ENCODE results near the gene PCBP3. TPM values are rescaled to one million over a fixed set of nuclear protein-coding genes. Genes with fewer than 3 reads are reported as not detected.

The PCBP3 gene
- total RNA-seq, 1 experiment from 2014 or later = not detected

DNA sequence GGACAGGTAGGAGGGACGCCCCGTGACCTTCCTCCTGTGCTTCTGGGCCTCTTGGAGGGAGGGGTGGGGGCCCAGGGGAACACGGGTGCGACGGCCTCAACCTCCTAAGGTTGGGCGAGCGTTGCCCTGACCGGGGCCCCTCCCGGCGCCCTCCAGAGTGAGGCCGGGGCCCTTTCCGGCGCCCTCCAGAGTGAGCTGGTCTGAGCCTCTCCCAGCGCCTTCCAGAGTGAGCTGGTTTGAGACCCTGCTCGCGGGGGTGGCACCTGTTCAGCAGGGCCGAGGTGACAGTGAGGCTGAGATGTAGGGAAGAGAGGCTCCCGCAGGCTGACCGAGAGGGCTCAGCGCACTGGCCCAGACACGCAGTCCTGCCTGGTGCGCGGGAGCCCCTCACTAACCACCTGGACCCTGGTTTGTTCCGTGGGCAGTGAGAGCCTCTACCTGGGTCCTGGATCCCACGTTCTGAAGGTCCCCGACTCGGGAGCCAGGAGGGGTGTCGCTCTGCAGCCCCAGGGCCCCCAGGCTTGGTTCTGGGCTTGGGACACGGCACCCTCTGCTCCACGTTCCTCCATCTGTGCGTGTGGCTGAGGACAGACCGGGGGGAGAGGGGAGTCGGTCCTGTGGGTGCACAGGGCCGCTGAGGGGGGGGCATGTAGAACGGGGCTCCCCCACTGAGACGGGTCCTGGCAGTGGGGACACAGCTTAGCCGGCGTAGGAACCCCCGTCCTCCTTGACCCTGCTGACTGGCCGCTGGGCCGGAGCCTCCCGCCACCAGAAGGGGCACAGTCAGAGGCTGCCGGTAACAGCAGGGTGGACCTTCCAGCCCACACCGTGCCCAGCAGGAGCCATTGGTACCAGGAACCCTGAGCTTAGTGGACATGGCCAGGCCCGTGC is 339.5 kb downstream of the PCBP3 start:
- H2AFZ ChIP-seq = no peak overlapping the region
- peaks cover 14% of the 10 kb centered on the region; the same call in 1 of the 2 replicates for H3F3A ChIP-seq (ENCODE audit: insufficient read depth, low read depth)
- peaks cover 18% of the 10 kb centered on the region for H3K79me2 ChIP-seq (ENCODE audit: low read depth)
- no peaks in the 10 kb centered on the region for H3K9me3 ChIP-seq (ENCODE audit: insufficient read depth, low read depth)
- peak overlapping the region; percentile 79 for H3K4me3 ChIP-seq
- intact Hi-C loops (cut with micrococcal nuclease; ENCODE audit: unreplicated experiment) = loop anchor here (5.0 to 10.0 kb wide), 2 partner anchors 62 to 244 kb away; partner anchors contain the start of gene LSS
- H3K36me3 ChIP-seq (ENCODE audit: low read depth) = no peaks in the 10 kb centered on the region
- H3K4me2 ChIP-seq = peak overlapping the region; percentile 82
- CTCF ChIA-PET = no interaction called here
- no TSS peak for BruUV-seq (replicated peaks)
- H3K27me3 ChIP-seq (ENCODE audit: insufficient read depth, low read depth) = no peaks in the 10 kb centered on the region
- POLR2A ChIA-PET (ENCODE audit: unreplicated experiment) = no interaction called here
- no peak overlapping the region for H3K27ac ChIP-seq
- DNase-seq = no peak
- no peaks in the 10 kb centered on the region for H3K4me1 ChIP-seq (replicated peaks; ENCODE audit: insufficient read depth)
- H4K20me1 ChIP-seq (ENCODE audit: insufficient read depth) = no peaks in the 10 kb centered on the region
- TF ChIP-seq, protein P1, sequence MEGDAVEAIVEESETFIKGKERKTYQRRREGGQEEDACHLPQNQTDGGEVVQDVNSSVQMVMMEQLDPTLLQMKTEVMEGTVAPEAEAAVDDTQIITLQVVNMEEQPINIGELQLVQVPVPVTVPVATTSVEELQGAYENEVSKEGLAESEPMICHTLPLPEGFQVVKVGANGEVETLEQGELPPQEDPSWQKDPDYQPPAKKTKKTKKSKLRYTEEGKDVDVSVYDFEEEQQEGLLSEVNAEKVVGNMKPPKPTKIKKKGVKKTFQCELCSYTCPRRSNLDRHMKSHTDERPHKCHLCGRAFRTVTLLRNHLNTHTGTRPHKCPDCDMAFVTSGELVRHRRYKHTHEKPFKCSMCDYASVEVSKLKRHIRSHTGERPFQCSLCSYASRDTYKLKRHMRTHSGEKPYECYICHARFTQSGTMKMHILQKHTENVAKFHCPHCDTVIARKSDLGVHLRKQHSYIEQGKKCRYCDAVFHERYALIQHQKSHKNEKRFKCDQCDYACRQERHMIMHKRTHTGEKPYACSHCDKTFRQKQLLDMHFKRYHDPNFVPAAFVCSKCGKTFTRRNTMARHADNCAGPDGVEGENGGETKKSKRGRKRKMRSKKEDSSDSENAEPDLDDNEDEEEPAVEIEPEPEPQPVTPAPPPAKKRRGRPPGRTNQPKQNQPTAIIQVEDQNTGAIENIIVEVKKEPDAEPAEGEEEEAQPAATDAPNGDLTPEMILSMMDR (conservative IDR thresholded peaks at IDR 0.05) = no peak
- TF ChIP-seq EZH2 (IDR thresholded peaks at IDR 0.05; ENCODE audit: low read depth) = no peak
- no peaks in the 10 kb centered on the region for H3K9me2 ChIP-seq (ENCODE audit: insufficient read depth)

DNA sequence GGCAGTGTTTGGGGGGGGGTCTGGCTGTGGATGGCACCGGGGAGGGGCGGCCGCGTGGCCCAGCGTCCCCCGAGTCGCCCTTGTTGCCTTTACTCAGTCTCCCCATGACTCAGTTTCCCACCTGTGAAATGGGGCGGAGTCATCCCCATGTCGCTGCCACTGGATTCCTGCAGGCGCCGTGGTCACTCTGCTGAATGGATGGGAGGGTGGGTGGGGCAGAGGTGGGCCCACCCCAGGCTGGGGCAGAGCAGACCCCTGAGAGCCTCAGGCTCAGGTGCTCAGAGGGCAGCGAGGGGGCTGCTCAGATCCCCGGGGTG is 340.1 kb downstream of the PCBP3 start:
- no TSS peak for BruUV-seq (replicated peaks)
- H3K79me2 ChIP-seq (ENCODE audit: low read depth) = peaks cover 18% of the 10 kb centered on the region
- H4K20me1 ChIP-seq (ENCODE audit: insufficient read depth) = no peaks in the 10 kb centered on the region
- intact Hi-C loops (cut with micrococcal nuclease; ENCODE audit: unreplicated experiment) = loop anchor here (5.0 to 10.0 kb wide), 2 partner anchors 61 to 244 kb away; partner anchors contain the start of gene LSS
- peak overlapping the region; percentile 79; the same call in 1 of the 2 replicates for H3K4me3 ChIP-seq
- DNase-seq = no peak
- POLR2A ChIA-PET (ENCODE audit: unreplicated experiment) = no interaction called here
- no peaks in the 10 kb centered on the region for H3K4me1 ChIP-seq (replicated peaks; ENCODE audit: insufficient read depth)
- no peaks in the 10 kb centered on the region for H3K9me2 ChIP-seq (ENCODE audit: insufficient read depth)
- peaks cover 12% of the 10 kb centered on the region; the same call in 1 of the 2 replicates for H3F3A ChIP-seq (ENCODE audit: insufficient read depth, low read depth)
- H3K9me3 ChIP-seq (ENCODE audit: insufficient read depth, low read depth) = no peaks in the 10 kb centered on the region
- H3K27ac ChIP-seq = no peak overlapping the region
- TF ChIP-seq EZH2 (IDR thresholded peaks at IDR 0.05; ENCODE audit: low read depth) = no peak
- TF ChIP-seq, protein P1 (conservative IDR thresholded peaks at IDR 0.05) = no peak
- no peaks in the 10 kb centered on the region for H3K36me3 ChIP-seq (ENCODE audit: low read depth)
- peak overlapping the region; percentile 82; the same call in 1 of the 2 replicates for H3K4me2 ChIP-seq
- no peak overlapping the region for H2AFZ ChIP-seq
- CTCF ChIA-PET = no interaction called here
- H3K27me3 ChIP-seq (ENCODE audit: insufficient read depth, low read depth) = no peaks in the 10 kb centered on the region

DNA sequence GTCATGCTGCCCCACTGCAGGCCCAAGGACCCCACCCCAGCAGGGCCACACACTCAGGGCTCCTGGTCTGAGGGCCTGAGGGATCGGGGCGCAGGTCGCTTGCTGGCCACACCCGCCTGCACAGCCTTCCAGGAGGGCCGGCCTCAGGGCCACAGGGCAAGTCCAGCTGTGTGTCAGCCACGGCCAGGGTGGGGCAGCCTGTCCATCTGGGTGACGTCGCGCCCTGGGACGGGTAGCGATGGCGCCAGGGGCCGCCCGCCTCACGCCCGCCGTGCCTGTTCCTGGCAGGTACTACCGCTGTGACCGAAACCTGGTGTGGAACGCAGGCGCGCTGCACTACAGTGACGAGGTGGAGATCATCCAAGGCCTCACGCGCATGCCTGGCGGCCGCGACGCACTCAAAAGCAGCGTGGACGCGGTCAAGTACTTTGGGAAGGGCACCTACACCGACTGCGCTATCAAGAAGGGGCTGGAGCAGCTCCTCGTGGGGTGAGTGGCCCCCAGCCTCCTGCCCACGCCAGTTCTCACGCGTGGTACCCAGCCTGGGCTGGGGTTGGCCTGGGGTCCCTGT is 340.5 kb downstream of the PCBP3 start:
- no peak for DNase-seq
- Histone ChIP-seq H3K36me3 (ENCODE audit: low read depth) (no peaks in the 10 kb centered on the region), H3K4me3 (no peak overlapping the region), H2AFZ (no peak overlapping the region), H3K9me2 (ENCODE audit: insufficient read depth) (no peaks in the 10 kb centered on the region), H3K27ac (no peak overlapping the region), H3K4me2 (no peak overlapping the region), H4K20me1 (ENCODE audit: insufficient read depth) (no peaks in the 10 kb centered on the region), H3K27me3 (ENCODE audit: insufficient read depth, low read depth) (no peaks in the 10 kb centered on the region), H3K79me2 (ENCODE audit: low read depth) (peaks cover 18% of the 10 kb centered on the region), H3F3A (ENCODE audit: insufficient read depth, low read depth) (peaks cover 9% of the 10 kb centered on the region; the same call in 1 of the 2 replicates), H3K9me3 (ENCODE audit: insufficient read depth, low read depth) (no peaks in the 10 kb centered on the region), H3K4me1 (replicated peaks; ENCODE audit: insufficient read depth) (no peaks in the 10 kb centered on the region)
- BruUV-seq (replicated peaks) = no TSS peak
- intact Hi-C loops (cut with micrococcal nuclease; ENCODE audit: unreplicated experiment) = loop anchor here (5.0 to 10.0 kb wide), 2 partner anchors 61 to 243 kb away; partner anchors contain the start of gene LSS
- POLR2A ChIA-PET (ENCODE audit: unreplicated experiment) = no interaction called here
- TF ChIP-seq EZH2 (IDR thresholded peaks at IDR 0.05; ENCODE audit: low read depth) = no peak
- TF ChIP-seq, protein P1 (conservative IDR thresholded peaks at IDR 0.05) = no peak
- CTCF ChIA-PET = no interaction called here
